Naive thymus-derived CD4-positive, alpha-beta T cell (primary cell): ENCODE data around the gene VSIR. TPM values are rescaled to one million over a fixed set of nuclear protein-coding genes. Genes with fewer than 3 reads are reported as not detected.

Experiments
- ATAC-seq: fragments of 150-1000 bp; cut with Tn5 transposase; 2 replicates; pipeline ENCODE4 v1.10.0; 2021; ENCODE audit warnings: mild to moderate bottlenecking, moderate library complexity
- CTCF ChIA-PET: fragments of 350-600 bp; sonication (Branson Sonifier 250); formaldehyde crosslinking; loops from one replicate; lab custom pipeline; 2021; ENCODE audit warnings: antibody characterized with exemption; lab: Charles Lee
- POLR2A ChIA-PET: fragments of 350-600 bp; sonication (Branson Sonifier 250); formaldehyde crosslinking; loops from one replicate; lab custom pipeline; 2021; ENCODE audit warnings: antibody characterized with exemption, inconsistent platforms; lab: Charles Lee
- DNase-seq, 9 donors: peaks; one replicate each; pipeline versions ENCODE4 v3.0.0 to v3.0.0-alpha.2; 2020 to 2022; ENCODE audit warnings: mixed read lengths in 1 of 9
- H3K27ac ChIP-seq: one replicate; pipeline ENCODE4 v1.7.0; 2013; ENCODE audit warnings: mild to moderate bottlenecking, low read depth, low read length, moderate library complexity
- H3K27me3 ChIP-seq, 2 donors: one replicate each; pipeline ENCODE4 v1.7.0; 2013; ENCODE audit warnings: low read length in 2 of 2, mild to moderate bottlenecking in 2 of 2, moderate library complexity in 2 of 2; ENCODE audit not compliant: control insufficient read depth in 2 of 2, insufficient read depth in 2 of 2
- H3K36me3 ChIP-seq, 3 experiments: 1 replicate in 2 of 3; 2 replicates in 1 of 3; pipeline ENCODE4 v1.7.0; 2013; ENCODE audit warnings: low read length in 3 of 3, mild to moderate bottlenecking in 3 of 3, moderate library complexity in 1 of 3; ENCODE audit not compliant: insufficient read depth in 3 of 3, control insufficient read depth in 2 of 3
- H3K4me1 ChIP-seq, 2 donors: one replicate each; pipeline ENCODE4 v1.7.0; 2013; ENCODE audit warnings: low read length in 2 of 2, mild to moderate bottlenecking in 2 of 2, moderate library complexity in 1 of 2; ENCODE audit not compliant: control insufficient read depth in 2 of 2, insufficient read depth in 2 of 2
- H3K4me3 ChIP-seq: 2 replicates; pipeline ENCODE4 v1.7.0; 2013; ENCODE audit warnings: mild to moderate bottlenecking, low read length
- H3K9me3 ChIP-seq, 3 experiments: 1 replicate in 2 of 3; 2 replicates in 1 of 3; pipeline ENCODE4 v1.7.0; 2013; ENCODE audit warnings: low read length in 3 of 3; ENCODE audit not compliant: control insufficient read depth in 2 of 3
- H3K27ac Mint-ChIP-seq, 9 donors: one replicate each; pipeline ENCODE4 v1.8.0; 2020 to 2022; ENCODE audit warnings: mixed read lengths in 9 of 9, mild to moderate bottlenecking in 8 of 9, moderate library complexity in 5 of 9, inconsistent platforms in 2 of 9
- H3K27me3 Mint-ChIP-seq, 5 donors: one replicate each; pipeline ENCODE4 v1.8.0; 2021 to 2022; ENCODE audit warnings: mixed read lengths in 5 of 5, mild to moderate bottlenecking in 1 of 5
- H3K36me3 Mint-ChIP-seq, 5 donors: one replicate each; pipeline ENCODE4 v1.8.0; 2020 to 2022; ENCODE audit warnings: mixed read lengths in 5 of 5, mild to moderate bottlenecking in 3 of 5, inconsistent platforms in 1 of 5
- H3K4me1 Mint-ChIP-seq, 7 donors: one replicate each; pipeline ENCODE4 v1.8.0; 2020 to 2022; ENCODE audit warnings: mixed read lengths in 7 of 7, mild to moderate bottlenecking in 3 of 7, inconsistent platforms in 1 of 7
- H3K4me3 Mint-ChIP-seq, 10 donors: one replicate each; pipeline ENCODE4 v1.8.0; 2020 to 2022; ENCODE audit warnings: mild to moderate bottlenecking in 10 of 10, mixed read lengths in 10 of 10, moderate library complexity in 6 of 10, inconsistent platforms in 2 of 10
- H3K9me3 Mint-ChIP-seq, 11 donors: one replicate each; pipeline ENCODE4 v1.8.0; 2020 to 2022; ENCODE audit warnings: mixed read lengths in 11 of 11, mild to moderate bottlenecking in 4 of 11, inconsistent platforms in 1 of 11, moderate library complexity in 1 of 11
- intact Hi-C, 2 donors: fragments of 100-400 bp; cut with micrococcal nuclease; formaldehyde crosslinking; loops; one replicate each; pipeline ENCODE4 v1.15.1; 2023
- polyA plus RNA-seq, 2 donors: library from polyadenylated mRNA; unstranded; fragments of 300-500 nt; fragmentation: Illumina TruSeq; gene quantifications; one replicate each; pipeline ENCODE4 v1.2.3, GENCODE V29; 2021
- total RNA-seq, 6 experiments: library from RNA in 5 of 6; stranded (reverse) in 5 of 6; gene quantifications; 1 replicate in 5 of 6; 2 replicates in 1 of 6; pipeline ENCODE4 v1.2.3 and lab custom pipeline; 2021 to 2026

VSIR gene
- total and polyA plus RNA-seq, 7 experiments from 2014 or later = 91.1 to 300 (median 124) TPM

- Histone ChIP-seq H3K4me3 (no peak overlapping the region), H3K9me3 (no peaks in the 10 kb centered on the region), H3K27me3 (no peaks in the 10 kb centered on the region), H3K36me3 (no peaks in the 10 kb centered on the region), H3K4me1 (peaks cover 44% of the 10 kb centered on the region in 2 donors), H3K27ac (no peak overlapping the region)
- Mint-ChIP-seq H3K27me3 (no peaks in the 10 kb centered on the region), H3K4me1 (peaks cover 39 to 77% (median 53%) of the 10 kb centered on the region in 7 donors), H3K36me3 (no peaks in the 10 kb centered on the region), H3K27ac (peak overlapping the region in 4 of 9 donors; percentile 38 to 62 (median 54)), H3K4me3 (no peak overlapping the region), H3K9me3 (peaks cover 0 to 1% (median 0%) of the 10 kb centered on the region in 11 donors)
- CTCF ChIA-PET = interaction anchor here (0.7 to 6.4 kb wide), 7 partner anchors 9 to 418 kb away, joined by 3 to 48 read pairs (median 5); partner anchors contain the start of gene VSIR
- ATAC-seq (no peak), DNase-seq (no peak)
- POLR2A ChIA-PET = interaction anchor here (1.0 to 23.5 kb wide), 5 partner anchors 8 to 47 kb away, joined by 3 to 521 read pairs (median 136); partner anchors contain the start of genes C10orf105 and VSIR
- intact Hi-C loops = no loop called here
Measured at GRCh38 chr10:71723311-71723710, 50.0 kb downstream of the VSIR start.

GRCh38 chr10:71722849-71723248 lies 50.5 kb downstream of the VSIR start:
- POLR2A ChIA-PET = interaction anchor here (0.6 to 23.5 kb wide), 4 partner anchors 8 to 51 kb away, joined by 3 to 521 read pairs (median 78); partner anchors contain the start of genes C10orf105 and VSIR
- no peak overlapping the region for H3K4me3 ChIP-seq
- ATAC-seq (no peak), DNase-seq (no peak)
- no peaks in the 10 kb centered on the region for H3K27me3 ChIP-seq
- Mint-ChIP-seq H3K4me1 (peaks cover 35 to 74% (median 51%) of the 10 kb centered on the region in 7 donors), H3K27me3 (no peaks in the 10 kb centered on the region), H3K27ac (peak overlapping the region in 8 of 9 donors; percentile 35 to 88 (median 58)), H3K9me3 (peaks cover 0 to 1% (median 0%) of the 10 kb centered on the region in 11 donors), H3K4me3 (peak overlapping the region in 1 of 10 donors; percentile 21), H3K36me3 (no peaks in the 10 kb centered on the region)
- H3K36me3 ChIP-seq = no peaks in the 10 kb centered on the region
- CTCF ChIA-PET = interaction anchor here (0.7 to 6.4 kb wide), 6 partner anchors 11 to 417 kb away, joined by 3 to 48 read pairs (median 4); partner anchors contain the start of gene VSIR
- intact Hi-C loops = no loop called here
- no peak overlapping the region for H3K27ac ChIP-seq
- no peaks in the 10 kb centered on the region for H3K9me3 ChIP-seq
- peaks cover 40 to 41% of the 10 kb centered on the region in 2 donors for H3K4me1 ChIP-seq

- H3K27ac ChIP-seq = no peak overlapping the region
- no peak for ATAC-seq
- peaks cover 22 to 72% (median 39%) of the 10 kb centered on the region in 7 donors for H3K4me1 Mint-ChIP-seq
- H3K36me3 ChIP-seq = no peaks in the 10 kb centered on the region
- peaks cover 25 to 39% of the 10 kb centered on the region in 2 donors for H3K4me1 ChIP-seq
- H3K36me3 Mint-ChIP-seq = no peaks in the 10 kb centered on the region
- ChIA-PET CTCF (interaction anchor here (1.8 kb wide), 1 partner anchor 14 kb away, joined by 5 read pairs; no protein-coding TSS in a partner anchor), POLR2A (interaction anchor here (0.9 to 23.5 kb wide), 3 partner anchors 6 to 21 kb away, joined by 3 to 521 read pairs (median 150); partner anchors contain the start of gene C10orf105)
- H3K4me3 Mint-ChIP-seq = no peak overlapping the region
- no peak for DNase-seq
- peak overlapping the region in 5 of 9 donors; percentile 14 to 84 (median 67) for H3K27ac Mint-ChIP-seq
- no peaks in the 10 kb centered on the region for H3K27me3 Mint-ChIP-seq
- H3K9me3 Mint-ChIP-seq = peaks cover 0 to 1% (median 0%) of the 10 kb centered on the region in 11 donors
- no peaks in the 10 kb centered on the region for H3K27me3 ChIP-seq
- no peaks in the 10 kb centered on the region for H3K9me3 ChIP-seq
- intact Hi-C loops = no loop called here
- no peak overlapping the region for H3K4me3 ChIP-seq
Measured at GRCh38 chr10:71721313-71721712, 52.0 kb downstream of the VSIR start.

- Histone ChIP-seq H3K4me3 (no peak overlapping the region), H3K4me1 (peaks cover 21 to 39% of the 10 kb centered on the region in 2 donors), H3K27ac (no peak overlapping the region), H3K36me3 (no peaks in the 10 kb centered on the region), H3K27me3 (no peaks in the 10 kb centered on the region), H3K9me3 (no peaks in the 10 kb centered on the region)
- ATAC-seq = no peak
- Mint-ChIP-seq H3K4me3 (no peak overlapping the region), H3K36me3 (no peaks in the 10 kb centered on the region), H3K27me3 (no peaks in the 10 kb centered on the region), H3K27ac (peak overlapping the region in 2 of 9 donors; percentile 18 to 38), H3K4me1 (peaks cover 20 to 72% (median 35%) of the 10 kb centered on the region in 7 donors), H3K9me3 (peaks cover 0 to 1% (median 0%) of the 10 kb centered on the region in 11 donors)
- intact Hi-C loops = no loop called here
- POLR2A ChIA-PET = interaction anchor here (0.9 to 23.5 kb wide), 3 partner anchors 11 to 49 kb away, joined by 3 to 521 read pairs (median 12); no protein-coding TSS in a partner anchor
- no peak for DNase-seq
- CTCF ChIA-PET = interaction anchor here (1.3 to 1.8 kb wide), 3 partner anchors 12 to 54 kb away, joined by 3 to 5 read pairs (median 3); no protein-coding TSS in a partner anchor
Measured at GRCh38 chr10:71720288-71720687, 53.0 kb downstream of the VSIR start.

GRCh38 chr10:71719464-71720201 lies 53.7 kb downstream of the VSIR start, which contains the start of gene C10orf105:
Gene C10orf105 (minus strand): TSS chr10:71719778. CDS start chr10:71716337, 3,441 bp downstream.
- POLR2A ChIA-PET = interaction anchor here (0.7 to 23.5 kb wide), 4 partner anchors 8 to 1529 kb away, joined by 4 to 521 read pairs (median 81); no protein-coding TSS in a partner anchor
- Mint-ChIP-seq H3K36me3 (no peaks in the 10 kb centered on the region), H3K9me3 (peaks cover 0 to 1% (median 0%) of the 10 kb centered on the region in 11 donors), H3K27ac (peak within 1 kb of the TSS in 4 of 9 donors; percentile 32 to 49 (median 40)), H3K4me1 (peaks cover 22 to 72% (median 38%) of the 10 kb centered on the region in 7 donors), H3K4me3 (no peak within 1 kb of the TSS), H3K27me3 (no peaks in the 10 kb centered on the region)
- H3K4me1 ChIP-seq = peaks cover 21 to 39% of the 10 kb centered on the region in 2 donors
- CTCF ChIA-PET = interaction anchor here (0.6 to 1.4 kb wide), 5 partner anchors 12 to 54 kb away, joined by 3 to 4 read pairs (median 3); no protein-coding TSS in a partner anchor
- ATAC-seq (no peak), DNase-seq (no peak)
- H3K4me3 ChIP-seq = no peak within 1 kb of the TSS
- intact Hi-C loops = no loop called here
- no peaks in the 10 kb centered on the region for H3K36me3 ChIP-seq
- no peak within 1 kb of the TSS for H3K27ac ChIP-seq
- H3K9me3 ChIP-seq = no peaks in the 10 kb centered on the region
- no peaks in the 10 kb centered on the region for H3K27me3 ChIP-seq

GRCh38 chr10:71719042-71719441 lies 54.3 kb downstream of the VSIR start:
- POLR2A ChIA-PET = interaction anchor here (0.7 to 23.5 kb wide), 5 partner anchors 8 to 1529 kb away, joined by 3 to 521 read pairs (median 12); no protein-coding TSS in a partner anchor
- H3K36me3 ChIP-seq = no peaks in the 10 kb centered on the region
- no peak overlapping the region for H3K4me3 ChIP-seq
- ATAC-seq (no peak), DNase-seq (no peak)
- CTCF ChIA-PET = interaction anchor here (0.6 to 3.8 kb wide), 5 partner anchors 11 to 54 kb away, joined by 3 to 25 read pairs (median 4); partner anchors contain the start of gene VSIR
- no peak overlapping the region for H3K27ac ChIP-seq
- no peak overlapping the region for H3K4me3 Mint-ChIP-seq
- H3K4me1 ChIP-seq = peaks cover 26 to 43% of the 10 kb centered on the region in 2 donors
- H3K36me3 Mint-ChIP-seq = no peaks in the 10 kb centered on the region
- no peaks in the 10 kb centered on the region for H3K27me3 ChIP-seq
- no peaks in the 10 kb centered on the region for H3K27me3 Mint-ChIP-seq
- H3K4me1 Mint-ChIP-seq = peaks cover 25 to 74% (median 44%) of the 10 kb centered on the region in 7 donors
- H3K27ac Mint-ChIP-seq = peak overlapping the region in 3 of 9 donors; percentile 32 to 49 (median 41)
- H3K9me3 Mint-ChIP-seq = peaks cover 0 to 1% (median 0%) of the 10 kb centered on the region in 11 donors
- no peaks in the 10 kb centered on the region for H3K9me3 ChIP-seq
- intact Hi-C loops = no loop called here
